Activated CD4-positive, alpha-beta memory T cell treated with anti-CD3 and anti-CD28 coated beads for 36 hours (primary cell): ENCODE data around the gene GPR78. TPM values are rescaled to one million over a fixed set of nuclear protein-coding genes. Genes with fewer than 3 reads are reported as not detected.

ENCODE experiments used
- CTCF ChIA-PET: fragments of 350-600 bp; sonication (Branson Sonifier 250); formaldehyde crosslinking; loops from one replicate; lab custom pipeline; 2021; ENCODE audit warnings: antibody characterized with exemption, inconsistent platforms; lab: Charles Lee
- POLR2A ChIA-PET: fragments of 350-600 bp; sonication (Branson Sonifier 250); formaldehyde crosslinking; loops from one replicate; lab custom pipeline; 2021; ENCODE audit warnings: antibody characterized with exemption; lab: Charles Lee
- DNase-seq: peaks from one replicate; pipeline ENCODE4 v3.0.0-alpha.2; 2020
- H3K27ac Mint-ChIP-seq: one replicate; pipeline ENCODE4 v1.8.0; 2021; ENCODE audit warnings: mixed read lengths
- H3K27me3 Mint-ChIP-seq: one replicate; pipeline ENCODE4 v1.8.0; 2021; ENCODE audit warnings: mixed read lengths
- H3K36me3 Mint-ChIP-seq: one replicate; pipeline ENCODE4 v1.8.0; 2021; ENCODE audit warnings: mixed read lengths
- H3K4me1 Mint-ChIP-seq: one replicate; pipeline ENCODE4 v1.8.0; 2021; ENCODE audit warnings: low read depth, mixed read lengths
- H3K4me3 Mint-ChIP-seq: one replicate; pipeline ENCODE4 v1.8.0; 2021; ENCODE audit warnings: mild to moderate bottlenecking, mixed read lengths
- H3K9me3 Mint-ChIP-seq: one replicate; pipeline ENCODE4 v1.8.0; 2021; ENCODE audit warnings: mixed read lengths
- intact Hi-C: fragments of 100-400 bp; cut with micrococcal nuclease; formaldehyde crosslinking; loops from one replicate; pipeline ENCODE4 v1.15.1; 2023
- total RNA-seq, 2 experiments: library from RNA; stranded (reverse); gene quantifications; one replicate each; pipeline ENCODE4 v1.2.3, GENCODE V29; 2021

The GPR78 gene
- total RNA-seq, 2 experiments from 2014 or later = not detected

DNA sequence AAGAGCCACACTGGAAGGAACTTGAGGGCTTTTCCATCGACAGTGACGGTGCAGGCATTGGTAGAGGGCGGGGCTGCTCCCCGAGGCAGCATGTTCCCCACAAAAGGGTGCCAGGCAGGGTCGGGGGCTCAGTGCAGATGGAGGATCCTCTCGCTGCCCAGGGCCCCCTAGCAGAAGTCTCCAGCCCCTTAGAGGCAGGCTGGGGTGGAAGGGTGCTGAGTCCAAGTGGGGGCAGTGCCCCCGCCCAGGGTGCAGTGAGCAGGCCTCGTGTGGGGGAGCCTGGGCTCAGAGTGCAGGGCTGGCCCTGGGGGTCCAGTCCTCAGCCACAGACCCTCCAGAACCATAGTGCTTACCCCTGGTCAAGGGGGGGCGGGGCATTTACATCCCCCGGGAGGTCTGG lies 21.4 kb downstream of the GPR78 start:
- Mint-ChIP-seq H3K27ac (no peak overlapping the region), H3K4me1 (no peaks in the 10 kb centered on the region), H3K4me3 (no peak overlapping the region), H3K36me3 (no peaks in the 10 kb centered on the region), H3K9me3 (no peaks in the 10 kb centered on the region), H3K27me3 (no peaks in the 10 kb centered on the region)
- ChIA-PET POLR2A (no interaction called here), CTCF (no interaction called here)
- DNase-seq = no peak
- intact Hi-C loops = loop anchor here (10.0 kb wide), 1 partner anchor 313 kb away; no protein-coding TSS in a partner anchor

DNA sequence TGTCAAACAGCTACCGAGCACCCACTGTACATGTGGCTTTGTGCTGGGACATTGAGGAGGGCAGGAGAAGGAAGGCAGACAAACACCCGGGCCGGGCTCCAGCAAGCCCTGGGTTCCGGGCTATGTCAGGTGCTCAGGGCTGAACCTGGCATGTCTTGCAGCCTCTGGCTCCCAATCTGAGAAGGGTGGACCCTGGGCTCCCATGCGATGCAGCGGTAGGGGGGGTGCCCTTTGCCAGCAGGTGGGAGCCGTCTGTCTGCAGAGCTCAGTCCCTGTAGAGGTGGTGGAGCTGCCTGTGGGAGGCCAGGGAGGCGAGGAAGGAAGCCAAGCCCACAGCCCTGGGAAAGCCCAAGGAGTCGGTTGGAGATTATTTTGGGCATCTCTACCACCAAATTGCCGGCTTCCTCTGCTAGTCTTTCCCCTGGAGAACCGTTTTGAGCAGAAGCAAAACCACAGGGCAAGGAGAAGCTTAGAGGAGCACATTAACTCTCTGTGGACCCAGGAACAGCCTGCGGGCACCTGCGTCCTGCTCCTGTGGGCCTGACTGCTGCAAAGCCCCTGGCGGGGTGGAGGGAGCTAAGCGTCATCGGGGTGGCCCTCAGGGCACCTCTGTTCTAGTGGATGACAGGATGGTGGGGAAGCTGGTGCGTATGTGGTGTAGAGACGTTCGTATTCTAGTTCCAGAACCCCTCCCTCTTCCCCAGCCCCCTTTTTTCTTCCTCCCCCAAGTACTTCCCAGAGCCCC lies 22.7 kb downstream of the GPR78 start:
- intact Hi-C loops = loop anchor here (10.0 kb wide), 1 partner anchor 312 kb away; no protein-coding TSS in a partner anchor
- H3K27me3 Mint-ChIP-seq = no peaks in the 10 kb centered on the region
- POLR2A ChIA-PET = no interaction called here
- DNase-seq = no peak
- no peak overlapping the region for H3K4me3 Mint-ChIP-seq
- H3K4me1 Mint-ChIP-seq = no peaks in the 10 kb centered on the region
- no peak overlapping the region for H3K27ac Mint-ChIP-seq
- H3K9me3 Mint-ChIP-seq = no peaks in the 10 kb centered on the region
- no peaks in the 10 kb centered on the region for H3K36me3 Mint-ChIP-seq
- CTCF ChIA-PET = no interaction called here

DNA sequence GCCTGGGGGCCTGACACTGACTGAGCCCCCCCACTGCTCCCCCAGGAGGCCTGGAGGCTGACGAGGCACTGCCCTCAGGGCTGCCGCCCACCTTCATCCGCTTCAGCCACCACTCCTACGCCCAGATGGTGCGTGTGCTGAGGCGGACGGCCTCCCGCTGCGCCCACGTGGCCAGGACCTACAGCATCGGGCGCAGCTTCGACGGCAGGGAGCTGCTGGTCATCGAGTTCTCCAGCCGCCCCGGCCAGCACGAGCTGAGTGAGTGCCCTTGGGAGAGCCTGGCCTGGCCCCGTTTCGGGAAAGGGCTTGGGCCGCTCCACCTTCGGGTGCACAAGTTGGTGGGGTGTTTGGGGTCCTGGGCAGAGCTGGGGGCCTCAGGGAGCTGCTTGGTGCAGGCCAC lies 23.7 kb downstream of the GPR78 start:
- peaks cover under 1% of the 10 kb centered on the region for H3K27me3 Mint-ChIP-seq
- CTCF ChIA-PET = no interaction called here
- H3K4me1 Mint-ChIP-seq = no peaks in the 10 kb centered on the region
- H3K4me3 Mint-ChIP-seq = no peak overlapping the region
- intact Hi-C loops = loop anchor here (10.0 kb wide), 1 partner anchor 311 kb away; no protein-coding TSS in a partner anchor
- POLR2A ChIA-PET = no interaction called here
- H3K9me3 Mint-ChIP-seq = no peaks in the 10 kb centered on the region
- no peak overlapping the region for H3K27ac Mint-ChIP-seq
- DNase-seq = no peak
- no peaks in the 10 kb centered on the region for H3K36me3 Mint-ChIP-seq

DNA sequence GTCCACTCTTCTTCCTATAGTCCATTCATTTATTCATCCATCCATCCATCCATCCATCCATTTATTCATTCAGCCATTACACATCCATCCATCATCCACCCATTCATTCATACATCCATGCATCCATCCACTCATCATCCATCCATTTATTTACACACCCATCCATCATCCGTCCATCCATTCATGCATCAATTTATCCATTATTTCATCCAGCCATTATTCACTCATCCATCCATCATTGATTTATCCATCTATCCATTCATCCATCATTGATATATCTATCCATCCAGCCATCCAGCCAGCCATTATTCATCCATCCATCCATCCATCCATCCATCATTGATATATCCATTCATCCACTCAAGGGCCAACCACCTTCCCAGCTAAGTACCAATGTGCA lies 25.1 kb downstream of the GPR78 start:
- peaks cover 2% of the 10 kb centered on the region for H3K27me3 Mint-ChIP-seq
- intact Hi-C loops = loop anchor here (10.0 kb wide), 1 partner anchor 310 kb away; no protein-coding TSS in a partner anchor
- no peaks in the 10 kb centered on the region for H3K36me3 Mint-ChIP-seq

DNA sequence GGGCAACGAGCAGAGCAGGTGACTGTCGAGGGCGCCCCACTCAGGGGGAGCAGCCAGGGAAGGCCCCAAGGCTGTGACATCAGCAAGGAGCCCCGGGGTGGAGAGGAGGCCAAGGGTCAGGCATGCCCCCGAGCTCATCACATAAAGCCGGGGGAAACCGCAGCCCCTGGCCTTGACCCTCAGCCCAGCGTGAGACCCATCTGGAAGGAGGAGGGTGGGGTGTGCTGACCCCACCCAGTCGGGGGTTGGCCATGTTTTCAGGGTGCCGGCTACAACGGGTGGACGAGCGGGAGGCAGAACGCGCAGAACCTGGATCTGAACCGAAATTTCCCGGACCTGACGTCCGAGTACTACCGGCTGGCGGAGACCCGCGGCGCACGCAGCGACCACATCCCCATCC lies 26.3 kb downstream of the GPR78 start:
- Mint-ChIP-seq H3K27ac (no peak overlapping the region), H3K9me3 (no peaks in the 10 kb centered on the region), H3K36me3 (no peaks in the 10 kb centered on the region), H3K4me3 (no peak overlapping the region), H3K4me1 (no peaks in the 10 kb centered on the region), H3K27me3 (peaks cover 2% of the 10 kb centered on the region)
- intact Hi-C loops = loop anchor here (10.0 kb wide), 1 partner anchor 308 kb away; no protein-coding TSS in a partner anchor
- POLR2A ChIA-PET = no interaction called here
- no peak for DNase-seq
- CTCF ChIA-PET = interaction anchor here (1.3 to 2.2 kb wide), 2 partner anchors 138 to 311 kb away, joined by 3 to 12 read pairs; no protein-coding TSS in a partner anchor

More for the DNA sequence above, 25.1 kb downstream of the GPR78 start:
- no peaks in the 10 kb centered on the region for H3K4me1 Mint-ChIP-seq
- CTCF ChIA-PET = interaction anchor here (0.9 kb wide), 1 partner anchor 263 kb away, joined by 3 read pairs; no protein-coding TSS in a partner anchor
- no peak overlapping the region for H3K4me3 Mint-ChIP-seq
- no peak overlapping the region for H3K27ac Mint-ChIP-seq
- no peak for DNase-seq
- H3K9me3 Mint-ChIP-seq = no peaks in the 10 kb centered on the region
- POLR2A ChIA-PET = no interaction called here

DNA sequence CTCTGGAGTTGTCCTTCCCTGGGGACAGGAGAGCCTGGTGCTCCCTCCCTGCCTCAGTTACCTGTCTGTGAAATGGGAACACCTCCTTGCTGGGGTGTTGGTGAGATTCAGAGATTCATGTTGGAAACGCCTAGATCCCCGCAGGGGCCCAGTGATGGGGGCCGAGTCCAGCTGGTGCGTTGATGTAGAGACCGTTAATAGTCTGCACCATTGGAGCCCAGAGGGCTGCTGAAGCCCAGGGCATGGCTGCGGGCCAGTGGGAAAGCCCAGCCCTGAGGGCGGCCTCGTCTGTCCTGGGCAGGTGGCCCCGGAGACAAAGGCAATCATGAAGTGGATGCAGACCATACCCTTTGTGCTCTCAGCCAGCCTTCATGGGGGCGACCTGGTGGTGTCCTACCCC lies 26.8 kb downstream of the GPR78 start:
- intact Hi-C loops = loop anchor here (10.0 kb wide), 1 partner anchor 308 kb away; no protein-coding TSS in a partner anchor
- POLR2A ChIA-PET = no interaction called here
- no peaks in the 10 kb centered on the region for H3K4me1 Mint-ChIP-seq

DNA sequence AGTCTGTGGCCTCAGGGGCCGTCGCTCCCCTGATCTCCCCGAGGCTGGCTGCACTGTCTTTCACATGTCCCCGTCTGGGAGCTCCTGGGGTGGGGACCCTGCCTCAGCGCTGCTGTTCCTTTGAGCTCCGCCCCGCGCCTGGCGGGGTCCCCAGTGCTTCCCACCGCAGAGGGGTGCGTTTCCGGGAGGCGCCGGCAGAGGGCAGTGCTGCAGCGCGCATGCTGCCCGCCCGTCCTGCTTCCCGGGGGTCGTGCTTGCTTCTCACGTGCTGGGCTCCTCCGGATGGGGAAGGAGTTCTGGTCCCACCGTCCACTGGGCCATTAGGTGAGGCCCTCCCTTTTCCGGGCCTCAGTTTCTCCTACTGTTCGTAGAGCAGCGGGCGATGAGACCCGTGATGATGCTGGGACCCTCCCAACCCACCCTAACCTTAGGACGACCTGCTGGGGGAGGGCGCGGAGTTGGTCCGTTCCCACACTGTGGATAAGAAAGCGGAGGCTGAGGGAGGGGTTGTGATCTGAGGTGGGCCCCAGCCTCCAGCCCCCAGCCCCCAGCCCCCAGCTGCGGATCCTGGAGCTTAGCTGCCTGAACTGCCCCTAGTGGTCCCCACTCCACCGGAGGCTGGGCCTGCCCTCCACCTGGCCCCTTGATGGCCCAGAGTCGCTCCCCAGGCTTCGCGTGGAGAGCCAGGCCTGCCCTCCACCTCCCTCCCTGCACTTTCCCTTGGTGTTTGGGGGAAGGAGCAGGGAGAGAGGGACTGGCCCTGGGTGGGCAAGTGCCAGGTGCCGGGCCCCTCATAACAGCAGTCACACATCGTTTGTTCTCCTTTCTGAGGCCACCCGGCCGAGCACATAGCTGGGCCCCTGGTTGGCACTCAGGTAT lies 27.6 kb downstream of the GPR78 start:
- Mint-ChIP-seq H3K4me1 (no peaks in the 10 kb centered on the region), H3K27me3 (peaks cover 2% of the 10 kb centered on the region), H3K36me3 (no peaks in the 10 kb centered on the region), H3K9me3 (no peaks in the 10 kb centered on the region), H3K4me3 (no peak overlapping the region), H3K27ac (no peak overlapping the region)
- DNase-seq = peak; percentile 46
- ChIA-PET CTCF (interaction anchor here (0.6 to 2.2 kb wide), 4 partner anchors 8 to 310 kb away, joined by 3 to 12 read pairs (median 3); no protein-coding TSS in a partner anchor), POLR2A (no interaction called here)
- intact Hi-C loops = loop anchor here (10.0 kb wide), 1 partner anchor 307 kb away; no protein-coding TSS in a partner anchor

More for the DNA sequence above, 26.8 kb downstream of the GPR78 start:
- CTCF ChIA-PET = interaction anchor here (0.6 to 2.2 kb wide), 4 partner anchors 9 to 311 kb away, joined by 3 to 12 read pairs (median 3); no protein-coding TSS in a partner anchor
- Mint-ChIP-seq H3K9me3 (no peaks in the 10 kb centered on the region), H3K36me3 (no peaks in the 10 kb centered on the region), H3K27ac (no peak overlapping the region), H3K27me3 (peaks cover 2% of the 10 kb centered on the region), H3K4me3 (no peak overlapping the region)
- no peak for DNase-seq

DNA sequence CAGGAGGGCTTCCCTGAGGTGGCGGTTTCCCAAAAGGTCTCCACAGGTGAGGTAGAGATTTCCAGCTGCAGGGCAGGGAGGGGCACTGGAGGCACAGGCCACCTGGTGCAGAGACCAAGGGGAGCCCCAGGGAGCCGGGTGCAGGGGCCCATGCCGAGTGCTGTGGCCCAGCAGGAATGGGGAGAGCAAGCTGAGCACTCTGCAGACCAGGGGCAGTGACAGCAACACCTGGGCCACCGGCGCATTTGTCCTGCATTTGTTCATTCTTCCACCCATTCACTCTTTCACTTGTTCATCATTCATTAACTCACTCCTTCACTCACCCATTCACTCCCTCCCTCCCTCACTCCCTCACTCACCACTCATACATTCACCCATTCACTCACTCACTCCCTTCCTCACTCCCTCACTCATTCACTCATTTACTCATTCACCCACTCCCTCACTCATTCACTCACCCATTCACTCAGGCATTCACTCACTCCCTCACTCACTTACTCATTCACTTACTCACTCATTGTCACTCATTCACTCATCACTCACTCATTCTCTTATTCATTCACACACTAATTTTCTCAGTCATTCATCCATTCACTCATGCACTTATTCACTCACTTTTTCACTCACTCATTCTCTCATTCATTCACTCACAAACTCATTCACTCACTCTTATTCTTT lies 28.7 kb downstream of the GPR78 start:
- Mint-ChIP-seq H3K9me3 (no peaks in the 10 kb centered on the region), H3K36me3 (no peaks in the 10 kb centered on the region)
- CTCF ChIA-PET = interaction anchor here (2.2 kb wide), 1 partner anchor 309 kb away, joined by 12 read pairs; no protein-coding TSS in a partner anchor

DNA sequence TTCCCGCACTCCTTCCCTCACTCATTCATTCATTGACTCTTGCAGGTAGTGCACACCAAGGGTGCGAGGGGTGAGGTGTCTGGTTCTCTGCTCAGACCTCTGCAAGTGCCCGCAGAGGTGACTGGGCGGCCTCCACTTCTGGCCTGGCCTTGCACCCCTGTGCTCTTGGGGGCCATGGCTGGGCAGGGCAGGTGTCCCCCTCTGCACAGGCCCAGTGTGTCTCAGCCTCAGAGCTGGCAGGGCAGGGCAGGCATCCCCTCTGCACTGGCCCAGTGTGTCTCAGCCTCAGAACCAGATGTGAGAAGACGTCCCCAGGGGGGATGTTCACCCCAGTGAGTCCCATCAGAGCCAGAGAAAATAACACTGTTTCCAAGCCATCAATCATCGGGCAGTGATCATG lies 29.2 kb downstream of the GPR78 start:
- Mint-ChIP-seq H3K27me3 (peaks cover 2% of the 10 kb centered on the region), H3K36me3 (no peaks in the 10 kb centered on the region), H3K27ac (no peak overlapping the region), H3K4me1 (no peaks in the 10 kb centered on the region), H3K4me3 (no peak overlapping the region), H3K9me3 (no peaks in the 10 kb centered on the region)
- ChIA-PET POLR2A (no interaction called here), CTCF (interaction anchor here (1.0 kb wide), 1 partner anchor 308 kb away, joined by 3 read pairs; no protein-coding TSS in a partner anchor)
- no peak for DNase-seq
- intact Hi-C loops = loop anchor here (10.0 kb wide), 1 partner anchor 305 kb away; no protein-coding TSS in a partner anchor

More for the DNA sequence above, 28.7 kb downstream of the GPR78 start:
- Mint-ChIP-seq H3K4me1 (no peaks in the 10 kb centered on the region), H3K27me3 (peaks cover 2% of the 10 kb centered on the region), H3K27ac (no peak overlapping the region), H3K4me3 (no peak overlapping the region)
- DNase-seq = no peak
- intact Hi-C loops = loop anchor here (10.0 kb wide), 1 partner anchor 306 kb away; no protein-coding TSS in a partner anchor
- POLR2A ChIA-PET = no interaction called here

DNA sequence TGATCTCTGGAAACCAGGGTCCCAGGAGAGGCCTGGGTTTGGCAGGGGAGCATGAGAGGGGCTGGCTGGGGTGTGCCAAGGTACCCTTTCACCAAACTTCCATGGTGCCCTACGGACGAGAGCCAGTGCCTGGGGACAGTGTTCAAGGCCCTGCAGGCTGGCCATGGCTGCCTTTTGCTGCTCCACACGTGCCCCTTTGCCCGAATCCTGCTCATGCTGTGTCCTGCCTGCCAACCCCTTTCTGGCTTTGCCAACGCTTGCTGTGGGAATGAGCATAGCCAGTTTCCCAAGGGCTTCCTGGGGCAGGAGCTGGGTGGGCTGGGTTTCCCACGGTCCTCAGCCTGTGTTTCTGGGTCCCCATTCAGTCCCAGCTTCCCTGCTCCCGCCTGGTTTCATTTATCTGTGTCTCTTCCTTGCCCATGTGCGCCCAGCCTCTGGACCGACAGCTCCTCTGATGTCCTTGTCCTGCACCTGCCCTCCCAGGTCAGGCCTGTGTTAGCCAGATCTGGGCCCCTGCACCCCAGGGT lies 29.7 kb downstream of the GPR78 start:
- Mint-ChIP-seq H3K4me3 (no peak overlapping the region), H3K4me1 (no peaks in the 10 kb centered on the region), H3K27ac (no peak overlapping the region), H3K27me3 (peaks cover 2% of the 10 kb centered on the region), H3K36me3 (no peaks in the 10 kb centered on the region), H3K9me3 (no peaks in the 10 kb centered on the region)
- DNase-seq = no peak
- CTCF ChIA-PET = interaction anchor here (1.0 kb wide), 1 partner anchor 308 kb away, joined by 3 read pairs; no protein-coding TSS in a partner anchor
- intact Hi-C loops = loop anchor here (10.0 kb wide), 1 partner anchor 305 kb away; no protein-coding TSS in a partner anchor
- POLR2A ChIA-PET = no interaction called here
